Ovary (tissue), 3 donors: ENCODE results near the gene RFXAP.

ENCODE experiments used
- CTCF ChIP-seq, 3 donors: fragments of 450-650 bp in 2 of 3; fragments of 200-600 bp in 1 of 3; IDR thresholded peaks; one replicate each; pipeline versions ENCODE4 v1.5.1 to v1.8.0; 2016 to 2022; ENCODE audit warnings: antibody characterized with exemption in 3 of 3, mild to moderate bottlenecking in 1 of 3
- POLR2A ChIP-seq: fragments of 450-650 bp; IDR thresholded peaks from one replicate; pipeline ENCODE4 v1.6.1; 2017; ENCODE audit warnings: antibody characterized with exemption, mild to moderate bottlenecking, moderate library complexity
- donor health status: DM: no; HTN: no; CAD: no.

DNA sequence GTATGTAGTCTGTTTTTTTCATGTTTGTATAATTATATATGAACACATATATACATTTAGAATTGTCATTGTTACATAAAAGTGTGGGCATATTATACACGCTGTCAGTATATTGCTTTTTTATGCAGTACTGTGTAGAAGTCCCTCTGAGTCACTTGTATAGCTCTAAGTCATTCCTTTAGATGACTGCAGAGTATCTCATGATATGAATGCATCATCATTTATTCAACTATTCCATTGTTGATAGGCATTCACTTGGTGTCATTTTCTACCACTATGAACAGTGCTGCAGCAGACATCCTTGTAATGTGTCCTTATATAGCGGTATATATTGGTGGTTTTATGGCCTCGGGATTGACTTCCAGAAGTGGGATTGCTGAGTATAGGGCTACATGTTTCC lies 15.3 kb downstream of the RFXAP start:
- TF ChIP-seq CTCF (IDR thresholded peaks at IDR 0.05) (no peak), POLR2A (no peak)
